Mesenchymal stem cell (in vitro differentiated cells and primary cell): ENCODE measurements around the gene PARD3B.

Experiments used
- DNase-seq: peaks from one replicate; pipeline ENCODE4 v3.0.0-alpha.2; 2013
- H2AFZ ChIP-seq: one replicate; pipeline ENCODE4 v1.6.1; 2013; ENCODE audit warnings: low read depth, mild to moderate bottlenecking, control low read depth, inconsistent platforms, low read length, moderate library complexity
- H2AK5ac ChIP-seq: 2 replicates; pipeline ENCODE4 v1.6.1; 2013; ENCODE audit warnings: low read length, moderate library complexity, mild to moderate bottlenecking, inconsistent platforms; ENCODE audit not compliant: severe bottlenecking
- H2BK120ac ChIP-seq: one replicate; pipeline ENCODE4 v1.6.1; 2013; ENCODE audit warnings: low read depth, mild to moderate bottlenecking, inconsistent platforms, low read length, moderate library complexity
- H2BK12ac ChIP-seq, 2 experiments: one replicate each; pipeline ENCODE4 v1.6.1; 2013; ENCODE audit warnings: inconsistent platforms in 2 of 2, low read length in 2 of 2, mild to moderate bottlenecking in 2 of 2, moderate library complexity in 2 of 2, control low read depth in 1 of 2
- H2BK15ac ChIP-seq: one replicate; pipeline ENCODE4 v1.6.1; 2013; ENCODE audit warnings: mild to moderate bottlenecking, low read depth, inconsistent platforms; ENCODE audit not compliant: poor library complexity, severe bottlenecking
- H2BK5ac ChIP-seq: 2 replicates; pipeline ENCODE4 v1.6.1; 2013; ENCODE audit warnings: low read depth, mild to moderate bottlenecking, low read length, control low read depth, inconsistent platforms; ENCODE audit not compliant: poor library complexity, severe bottlenecking
- H3K14ac ChIP-seq, 2 experiments: one replicate each; pipeline ENCODE4 v1.6.1; 2013; ENCODE audit warnings: inconsistent platforms in 2 of 2, low read length in 2 of 2, control low read depth in 1 of 2, mild to moderate bottlenecking in 1 of 2, moderate library complexity in 1 of 2
- H3K18ac ChIP-seq, 2 experiments: one replicate each; pipeline ENCODE4 v1.6.1; 2013; ENCODE audit warnings: inconsistent platforms in 2 of 2, low read length in 2 of 2, control low read depth in 1 of 2, low read depth in 1 of 2, mild to moderate bottlenecking in 1 of 2
- H3K23ac ChIP-seq, 2 experiments: one replicate each; pipeline ENCODE4 v1.6.1; 2013; ENCODE audit warnings: inconsistent platforms in 2 of 2, low read length in 2 of 2, mild to moderate bottlenecking in 2 of 2, moderate library complexity in 2 of 2, control low read depth in 1 of 2
- H3K27ac ChIP-seq: 2 replicates; pipeline ENCODE4 v1.5.1; 2013; ENCODE audit warnings: mild to moderate bottlenecking, moderate library complexity, low read length, control low read depth, inconsistent platforms; ENCODE audit not compliant: poor library complexity, severe bottlenecking
- H3K27me3 ChIP-seq, 2 experiments: 2 replicates each; pipeline versions ENCODE4 v1.6.1 to v1.7.0; 2013; ENCODE audit warnings: low read length in 2 of 2, mild to moderate bottlenecking in 2 of 2, moderate library complexity in 2 of 2, control low read depth in 1 of 2, inconsistent platforms in 1 of 2; ENCODE audit not compliant: control insufficient read depth in 1 of 2, insufficient read depth in 1 of 2
- H3K36me3 ChIP-seq, 2 experiments: 2 replicates each; pipeline versions ENCODE4 v1.6.1 to v1.7.0; 2013; ENCODE audit warnings: low read length in 2 of 2, control low read depth in 1 of 2, inconsistent platforms in 1 of 2, low read depth in 1 of 2, mild to moderate bottlenecking in 1 of 2; ENCODE audit not compliant: insufficient read depth in 2 of 2, control insufficient read depth in 1 of 2
- H3K4ac ChIP-seq, 2 experiments: one replicate each; pipeline ENCODE4 v1.6.1; 2013; ENCODE audit warnings: inconsistent platforms in 2 of 2, low read length in 2 of 2, mild to moderate bottlenecking in 2 of 2, moderate library complexity in 2 of 2, control low read depth in 1 of 2, low read depth in 1 of 2
- H3K4me1 ChIP-seq: 2 replicates; pipeline ENCODE4 v1.6.1; 2013; ENCODE audit warnings: low read depth, low read length, control low read depth; ENCODE audit not compliant: control insufficient read depth, insufficient read depth
- H3K4me2 ChIP-seq: 2 replicates; pipeline ENCODE4 v1.6.1; 2013; ENCODE audit warnings: low read length, mild to moderate bottlenecking, inconsistent platforms; ENCODE audit not compliant: poor library complexity, severe bottlenecking
- H3K4me3 ChIP-seq, 2 experiments: 2 replicates each; pipeline versions ENCODE4 v1.5.1 to v1.7.0; 2013; ENCODE audit warnings: low read length in 2 of 2, mild to moderate bottlenecking in 2 of 2, control low read depth in 1 of 2, low read depth in 1 of 2; ENCODE audit not compliant: insufficient read depth in 1 of 2
- H3K79me1 ChIP-seq: replicated peaks from 2 replicates; pipeline ENCODE4 v1.6.1; 2013; ENCODE audit warnings: mild to moderate bottlenecking, control low read depth, low read length, inconsistent platforms; ENCODE audit not compliant: poor library complexity, severe bottlenecking
- H3K9ac ChIP-seq: 2 replicates; pipeline ENCODE4 v1.7.0; 2013; ENCODE audit warnings: mild to moderate bottlenecking, low read length, moderate library complexity
- H3K9me3 ChIP-seq: 2 replicates; pipeline ENCODE4 v1.7.0; 2013; ENCODE audit warnings: mild to moderate bottlenecking, low read length; ENCODE audit not compliant: control insufficient read depth
- H4K8ac ChIP-seq: one replicate; pipeline ENCODE4 v1.6.1; 2013; ENCODE audit warnings: inconsistent platforms, mild to moderate bottlenecking, low read length, moderate library complexity
- H4K91ac ChIP-seq: one replicate; pipeline ENCODE4 v1.6.1; 2013; ENCODE audit warnings: mild to moderate bottlenecking, low read length, inconsistent platforms
- WGBS: methylation state at CpG from one replicate; pipeline ENCODE4 v1.1.7; 2013; ENCODE audit warnings: mixed read lengths; 5-methylcytosine and 5-hydroxymethylcytosine counted together

The PARD3B gene

GRCh38 chr2:204982303-204982702 is 437.0 kb downstream of the PARD3B start:
- Histone ChIP-seq H3K4me3 (no peak overlapping the region), H3K4me1 (peaks cover 2% of the 10 kb centered on the region), H4K91ac (no peak overlapping the region), H3K79me1 (no peaks in the 10 kb centered on the region), H3K36me3 (no peaks in the 10 kb centered on the region), H3K4ac (no peak overlapping the region), H3K27me3 (no peaks in the 10 kb centered on the region), H3K9ac (no peak overlapping the region), H2AK5ac (no peak overlapping the region), H2BK15ac (no peak overlapping the region), H2BK5ac (no peak overlapping the region), H3K9me3 (no peaks in the 10 kb centered on the region), H2BK120ac (no peak overlapping the region), H3K27ac (no peak overlapping the region), H2AFZ (peak overlapping the region; percentile 69), H4K8ac (no peak overlapping the region), H3K14ac (no peak overlapping the region), H3K4me2 (no peak overlapping the region), H3K23ac (peak overlapping the region in 1 of 2 experiments; percentile 5), H3K18ac (peak overlapping the region in 1 of 2 experiments; percentile 11), H2BK12ac (peak overlapping the region in 1 of 2 experiments; percentile 77)
- 22% methylated on average over 1 of the region's 2 CpGs for whole genome bisulfite sequencing
- peak; percentile 24 for DNase-seq

DNA sequence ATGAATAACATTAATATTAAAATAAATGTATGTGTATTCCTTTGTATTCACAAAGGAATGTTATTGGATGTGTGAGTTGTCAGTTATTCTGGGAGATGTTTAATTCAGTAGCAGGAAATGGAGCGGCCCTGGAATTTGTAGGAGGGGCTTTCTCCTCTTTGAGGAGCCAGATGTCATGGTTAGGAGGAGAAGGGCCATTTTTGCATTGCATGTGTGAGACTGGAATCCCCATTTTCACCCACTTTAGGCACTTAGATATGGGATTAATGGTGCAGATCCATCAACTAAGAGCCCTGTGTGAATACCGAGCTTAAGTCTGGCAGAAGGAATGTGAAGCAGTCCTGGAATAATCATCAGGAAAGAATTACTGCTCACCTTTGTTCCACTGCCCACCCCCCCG is 439.2 kb downstream of the PARD3B start:
- Histone ChIP-seq H4K8ac (no peak overlapping the region), H3K4ac (no peak overlapping the region), H2BK15ac (no peak overlapping the region), H3K14ac (no peak overlapping the region), H3K27me3 (no peaks in the 10 kb centered on the region), H3K27ac (peak overlapping the region; percentile 51), H3K79me1 (no peaks in the 10 kb centered on the region), H3K4me2 (no peak overlapping the region), H3K9ac (no peak overlapping the region), H3K36me3 (no peaks in the 10 kb centered on the region), H2AK5ac (no peak overlapping the region), H2BK5ac (no peak overlapping the region), H3K18ac (no peak overlapping the region), H2BK120ac (no peak overlapping the region), H4K91ac (no peak overlapping the region), H3K4me1 (peaks cover 2% of the 10 kb centered on the region), H2BK12ac (no peak overlapping the region), H2AFZ (no peak overlapping the region), H3K23ac (no peak overlapping the region), H3K4me3 (no peak overlapping the region), H3K9me3 (no peaks in the 10 kb centered on the region)
- no peak for DNase-seq
- WGBS: 82% methylated on average over 3 of the region's 3 CpGs

GRCh38 chr2:204986641-204987040 is 441.4 kb downstream of the PARD3B start:
- Histone ChIP-seq H2BK12ac (no peak overlapping the region), H3K4ac (no peak overlapping the region), H3K27me3 (no peaks in the 10 kb centered on the region), H4K91ac (no peak overlapping the region), H2BK120ac (no peak overlapping the region), H4K8ac (no peak overlapping the region), H2BK15ac (no peak overlapping the region), H3K36me3 (no peaks in the 10 kb centered on the region), H3K4me2 (no peak overlapping the region), H2BK5ac (no peak overlapping the region), H3K9ac (no peak overlapping the region), H2AFZ (no peak overlapping the region), H3K14ac (no peak overlapping the region), H3K9me3 (no peaks in the 10 kb centered on the region), H3K79me1 (no peaks in the 10 kb centered on the region), H3K4me3 (no peak overlapping the region), H3K23ac (no peak overlapping the region), H2AK5ac (no peak overlapping the region), H3K27ac (no peak overlapping the region), H3K18ac (no peak overlapping the region), H3K4me1 (peaks cover 2% of the 10 kb centered on the region)
- WGBS: 97% methylated on average over 4 of the region's 5 CpGs
- no peak for DNase-seq

- H3K4me3 ChIP-seq: no peak overlapping the region
- H3K27me3 ChIP-seq: no peaks in the 10 kb centered on the region
- no peak overlapping the region for H4K8ac ChIP-seq
- no peak overlapping the region for H3K18ac ChIP-seq
- no peak overlapping the region for H2BK5ac ChIP-seq
- H3K27ac ChIP-seq: no peak overlapping the region
- H4K91ac ChIP-seq: no peak overlapping the region
- no peak overlapping the region for H2BK120ac ChIP-seq
- H3K36me3 ChIP-seq: no peaks in the 10 kb centered on the region
- H2BK15ac ChIP-seq: no peak overlapping the region
- H3K9me3 ChIP-seq: no peaks in the 10 kb centered on the region
- H3K4me2 ChIP-seq: no peak overlapping the region
- H3K79me1 ChIP-seq: no peaks in the 10 kb centered on the region
- no peak for DNase-seq
- H3K4me1 ChIP-seq: no peaks in the 10 kb centered on the region
- no peak overlapping the region for H3K14ac ChIP-seq
- no peak overlapping the region for H2AK5ac ChIP-seq
- H3K23ac ChIP-seq: no peak overlapping the region
- H3K4ac ChIP-seq: no peak overlapping the region
- H2BK12ac ChIP-seq: no peak overlapping the region
- no peak overlapping the region for H3K9ac ChIP-seq
- H2AFZ ChIP-seq: no peak overlapping the region
- 81% methylated on average over 2 of the region's 3 CpGs for WGBS
Observed at GRCh38 chr2:204988836-204989235, 443.6 kb downstream of the PARD3B start.
